Tibial artery (tissue), 4 donors: Measurements from ENCODE around the gene PLEKHG2.

Source experiments
- DNase-seq, 2 donors: peaks; one replicate each; pipeline ENCODE4 v3.0.0-alpha.2; 2019
- H3K27ac ChIP-seq, 2 donors: fragments of 200-600 bp; sonication (generic) in 1 of 2; 1 replicate in 1 of 2; 2 replicates in 1 of 2; pipeline ENCODE4 v1.5.1; 2018 to 2019; ENCODE audit warnings: mild to moderate bottlenecking in 1 of 2
- H3K27me3 ChIP-seq, 2 donors: fragments of 200-600 bp; sonication (generic) in 1 of 2; one replicate each; pipeline versions ENCODE4 v1.5.1 to v1.6.0; 2016 to 2019
- H3K36me3 ChIP-seq, 3 donors: fragments of 200-600 bp; sonication (generic) in 2 of 3; one replicate each; pipeline ENCODE4 v1.5.1; 2016 to 2019; ENCODE audit warnings: mild to moderate bottlenecking in 2 of 3
- H3K4me1 ChIP-seq, 4 donors: fragments of 200-600 bp; sonication (generic) in 2 of 4; 1 replicate in 3 of 4; 2 replicates in 1 of 4; pipeline ENCODE4 v1.5.1; 2016 to 2019
- H3K4me3 ChIP-seq, 2 donors: fragments of 200-600 bp; sonication (generic) in 1 of 2; 1 replicate in 1 of 2; 2 replicates in 1 of 2; pipeline ENCODE4 v1.5.1; 2018 to 2019; ENCODE audit warnings: mild to moderate bottlenecking in 2 of 2
- H3K9me3 ChIP-seq, 3 donors: fragments of 200-600 bp; sonication (generic) in 1 of 3; one replicate each; pipeline ENCODE4 v1.5.1; 2016 to 2019
- intact Hi-C: fragments of 100-400 bp; cut with DNase I; formaldehyde crosslinking; loops from one replicate; pipeline ENCODE4 v1.15.0; 2023; ENCODE audit warnings: low total_unique reads
- TF ChIP-seq, protein P1 (sequence below), 2 experiments: fragments of 200-600 bp in 1 of 2; fragments of 450-650 bp in 1 of 2; IDR thresholded peaks; one replicate each; pipeline ENCODE4 v1.5.1; 2017 to 2019; ENCODE audit warnings: antibody characterized with exemption in 2 of 2, mild to moderate bottlenecking in 1 of 2, moderate library complexity in 1 of 2

Gene PLEKHG2

DNA sequence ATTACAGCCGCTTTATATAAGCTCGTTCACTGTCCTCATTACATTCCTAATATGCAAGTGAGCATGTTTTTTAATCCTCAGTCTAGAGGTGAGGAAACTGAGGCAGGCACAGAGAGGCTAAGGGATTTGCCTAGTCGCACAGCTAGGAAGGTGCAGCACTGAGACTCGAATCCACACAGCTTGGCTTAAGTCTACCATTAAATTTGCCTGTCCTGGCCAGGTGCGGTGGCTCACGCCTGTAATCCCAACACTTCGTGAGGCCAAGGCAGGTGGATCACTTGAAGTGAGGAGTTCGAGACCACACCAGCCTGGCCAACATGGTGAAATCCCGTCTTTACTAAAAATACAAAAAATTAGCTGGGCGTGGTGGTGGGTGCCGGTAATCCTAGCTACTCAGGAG lies 15.2 kb downstream of the PLEKHG2 start:
- intact Hi-C loops = no loop called here
- Histone ChIP-seq H3K4me3 (no peak overlapping the region), H3K27ac (peak overlapping the region; percentile 80 to 86)

GRCh38 chr19:39428283-39429112 lies 16.0 kb downstream of the PLEKHG2 start:
- TF ChIP-seq, protein P1, sequence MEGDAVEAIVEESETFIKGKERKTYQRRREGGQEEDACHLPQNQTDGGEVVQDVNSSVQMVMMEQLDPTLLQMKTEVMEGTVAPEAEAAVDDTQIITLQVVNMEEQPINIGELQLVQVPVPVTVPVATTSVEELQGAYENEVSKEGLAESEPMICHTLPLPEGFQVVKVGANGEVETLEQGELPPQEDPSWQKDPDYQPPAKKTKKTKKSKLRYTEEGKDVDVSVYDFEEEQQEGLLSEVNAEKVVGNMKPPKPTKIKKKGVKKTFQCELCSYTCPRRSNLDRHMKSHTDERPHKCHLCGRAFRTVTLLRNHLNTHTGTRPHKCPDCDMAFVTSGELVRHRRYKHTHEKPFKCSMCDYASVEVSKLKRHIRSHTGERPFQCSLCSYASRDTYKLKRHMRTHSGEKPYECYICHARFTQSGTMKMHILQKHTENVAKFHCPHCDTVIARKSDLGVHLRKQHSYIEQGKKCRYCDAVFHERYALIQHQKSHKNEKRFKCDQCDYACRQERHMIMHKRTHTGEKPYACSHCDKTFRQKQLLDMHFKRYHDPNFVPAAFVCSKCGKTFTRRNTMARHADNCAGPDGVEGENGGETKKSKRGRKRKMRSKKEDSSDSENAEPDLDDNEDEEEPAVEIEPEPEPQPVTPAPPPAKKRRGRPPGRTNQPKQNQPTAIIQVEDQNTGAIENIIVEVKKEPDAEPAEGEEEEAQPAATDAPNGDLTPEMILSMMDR (IDR thresholded peaks at IDR 0.05) = no peak
- Histone ChIP-seq H3K4me1 (peaks cover 0 to 28% (median 16%) of the 10 kb centered on the region in 4 donors), H3K9me3 (no peaks in the 10 kb centered on the region), H3K4me3 (peak overlapping the region; percentile 5 to 23), H3K36me3 (peaks cover 26 to 42% (median 38%) of the 10 kb centered on the region in 3 donors), H3K27me3 (no peaks in the 10 kb centered on the region), H3K27ac (peak overlapping the region; percentile 80 to 86)
- intact Hi-C loops = no loop called here
- peak in 1 of 2 donors; percentile 81 for DNase-seq

More for the DNA sequence above, 15.2 kb downstream of the PLEKHG2 start:
- Histone ChIP-seq H3K9me3 (no peaks in the 10 kb centered on the region), H3K4me1 (peaks cover 0 to 27% (median 16%) of the 10 kb centered on the region in 4 donors), H3K27me3 (no peaks in the 10 kb centered on the region), H3K36me3 (peaks cover 26 to 42% (median 38%) of the 10 kb centered on the region in 3 donors)
- DNase-seq = no peak
- TF ChIP-seq, protein P1 (IDR thresholded peaks at IDR 0.05) = no peak

GRCh38 chr19:39430675-39431593 lies 18.5 kb downstream of the PLEKHG2 start:
- DNase-seq = peak in 1 of 2 donors; percentile 42
- Histone ChIP-seq H3K4me3 (no peak overlapping the region), H3K36me3 (peaks cover 24 to 36% (median 35%) of the 10 kb centered on the region in 3 donors), H3K27me3 (no peaks in the 10 kb centered on the region), H3K9me3 (no peaks in the 10 kb centered on the region), H3K4me1 (peaks cover 0 to 48% (median 31%) of the 10 kb centered on the region in 4 donors), H3K27ac (peak overlapping the region; percentile 47 to 50)
- intact Hi-C loops = no loop called here
- TF ChIP-seq, protein P1 (IDR thresholded peaks at IDR 0.05) = no peak

DNA sequence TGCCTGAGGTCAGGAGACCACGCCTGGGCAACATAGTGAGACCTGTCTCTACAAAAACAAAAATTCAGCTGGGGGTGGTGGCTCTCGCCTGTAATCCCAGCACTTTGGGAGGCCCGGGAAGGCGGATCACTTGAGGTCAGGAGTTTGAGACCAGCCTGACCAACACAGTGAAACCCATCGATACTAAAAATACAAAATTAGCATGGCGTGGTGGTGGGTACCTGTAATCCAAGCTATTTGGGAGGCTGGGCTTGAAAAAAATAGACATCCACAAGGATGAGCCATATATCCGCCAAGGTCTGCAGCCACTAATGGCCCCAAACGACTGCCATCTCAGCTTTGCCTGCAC lies 20.2 kb downstream of the PLEKHG2 start:
- Histone ChIP-seq H3K4me1 (peaks cover 0 to 50% (median 38%) of the 10 kb centered on the region in 4 donors), H3K27ac (no peak overlapping the region), H3K4me3 (no peak overlapping the region), H3K27me3 (no peaks in the 10 kb centered on the region), H3K9me3 (no peaks in the 10 kb centered on the region), H3K36me3 (peaks cover 24 to 36% (median 35%) of the 10 kb centered on the region in 3 donors)
- intact Hi-C loops = no loop called here
- DNase-seq = no peak
- TF ChIP-seq, protein P1 (IDR thresholded peaks at IDR 0.05) = no peak

GRCh38 chr19:39433480-39434079 lies 21.1 kb downstream of the PLEKHG2 start:
- no peak overlapping the region for H3K4me3 ChIP-seq
- H3K36me3 ChIP-seq = peaks cover 24 to 36% (median 35%) of the 10 kb centered on the region in 3 donors
- intact Hi-C loops = no loop called here
- TF ChIP-seq, protein P1 (IDR thresholded peaks at IDR 0.05) = no peak
- H3K9me3 ChIP-seq = no peaks in the 10 kb centered on the region
- DNase-seq = no peak
- no peaks in the 10 kb centered on the region for H3K27me3 ChIP-seq
- H3K4me1 ChIP-seq = peaks cover 0 to 41% (median 32%) of the 10 kb centered on the region in 4 donors
- no peak overlapping the region for H3K27ac ChIP-seq
